ENCODE data around the gene EPM2A. TPM values are rescaled to one million over a fixed set of nuclear protein-coding genes. Genes with fewer than 3 reads are reported as not detected.

The EPM2A gene
- total RNA-seq, 4 donors from 2014 or later = 8.1 to 18.9 (median 9.2) TPM

GRCh38 chr6:145670311-145670710 lies 65.0 kb downstream of the EPM2A start:
- Histone ChIP-seq H3K27me3 (no peaks in the 10 kb centered on the region), H3K4me1 (no peaks in the 10 kb centered on the region), H3K27ac (no peak overlapping the region), H3K9me3 (no peaks in the 10 kb centered on the region), H3K4me3 (no peak overlapping the region), H3K36me3 (no peaks in the 10 kb centered on the region)
- no peak for DNase-seq
- TF ChIP-seq, protein P1, sequence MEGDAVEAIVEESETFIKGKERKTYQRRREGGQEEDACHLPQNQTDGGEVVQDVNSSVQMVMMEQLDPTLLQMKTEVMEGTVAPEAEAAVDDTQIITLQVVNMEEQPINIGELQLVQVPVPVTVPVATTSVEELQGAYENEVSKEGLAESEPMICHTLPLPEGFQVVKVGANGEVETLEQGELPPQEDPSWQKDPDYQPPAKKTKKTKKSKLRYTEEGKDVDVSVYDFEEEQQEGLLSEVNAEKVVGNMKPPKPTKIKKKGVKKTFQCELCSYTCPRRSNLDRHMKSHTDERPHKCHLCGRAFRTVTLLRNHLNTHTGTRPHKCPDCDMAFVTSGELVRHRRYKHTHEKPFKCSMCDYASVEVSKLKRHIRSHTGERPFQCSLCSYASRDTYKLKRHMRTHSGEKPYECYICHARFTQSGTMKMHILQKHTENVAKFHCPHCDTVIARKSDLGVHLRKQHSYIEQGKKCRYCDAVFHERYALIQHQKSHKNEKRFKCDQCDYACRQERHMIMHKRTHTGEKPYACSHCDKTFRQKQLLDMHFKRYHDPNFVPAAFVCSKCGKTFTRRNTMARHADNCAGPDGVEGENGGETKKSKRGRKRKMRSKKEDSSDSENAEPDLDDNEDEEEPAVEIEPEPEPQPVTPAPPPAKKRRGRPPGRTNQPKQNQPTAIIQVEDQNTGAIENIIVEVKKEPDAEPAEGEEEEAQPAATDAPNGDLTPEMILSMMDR (IDR thresholded peaks at IDR 0.05) = no peak
- TF ChIP-seq POLR2A (IDR thresholded peaks at IDR 0.05) = no peak

- Histone ChIP-seq H3K36me3 (no peaks in the 10 kb centered on the region), H3K4me3 (no peak overlapping the region), H3K27ac (no peak overlapping the region), H3K4me1 (no peaks in the 10 kb centered on the region), H3K27me3 (no peaks in the 10 kb centered on the region), H3K9me3 (no peaks in the 10 kb centered on the region)
- no peak for DNase-seq
- TF ChIP-seq POLR2A (IDR thresholded peaks at IDR 0.05) = no peak
- TF ChIP-seq, protein P1 (IDR thresholded peaks at IDR 0.05) = no peak
Measured at GRCh38 chr6:145669627-145670034, 65.7 kb downstream of the EPM2A start.

DNA sequence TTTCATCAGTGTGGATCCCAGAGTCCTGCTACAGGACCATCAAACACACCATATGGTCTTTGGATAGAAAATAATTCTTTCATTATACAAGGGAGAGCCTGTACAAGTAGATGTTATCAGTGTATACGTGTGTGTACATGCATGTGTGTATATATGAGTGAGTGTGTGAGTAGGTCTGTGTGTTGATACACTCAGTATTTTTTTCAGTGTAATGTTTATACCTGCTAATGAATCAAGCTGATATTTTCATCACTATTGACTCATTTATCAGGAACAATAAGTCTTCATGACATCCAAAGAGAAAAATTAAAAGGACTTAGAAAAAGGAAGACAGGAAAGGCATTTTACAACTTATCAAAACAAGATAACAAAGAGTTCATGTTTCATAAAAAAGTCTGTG lies 66.5 kb downstream of the EPM2A start:
- Histone ChIP-seq H3K36me3 (no peaks in the 10 kb centered on the region), H3K27me3 (no peaks in the 10 kb centered on the region), H3K4me3 (no peak overlapping the region), H3K9me3 (no peaks in the 10 kb centered on the region), H3K27ac (no peak overlapping the region), H3K4me1 (no peaks in the 10 kb centered on the region)
- TF ChIP-seq POLR2A (IDR thresholded peaks at IDR 0.05) = no peak
- TF ChIP-seq, protein P1 (IDR thresholded peaks at IDR 0.05) = no peak
- DNase-seq = no peak

DNA sequence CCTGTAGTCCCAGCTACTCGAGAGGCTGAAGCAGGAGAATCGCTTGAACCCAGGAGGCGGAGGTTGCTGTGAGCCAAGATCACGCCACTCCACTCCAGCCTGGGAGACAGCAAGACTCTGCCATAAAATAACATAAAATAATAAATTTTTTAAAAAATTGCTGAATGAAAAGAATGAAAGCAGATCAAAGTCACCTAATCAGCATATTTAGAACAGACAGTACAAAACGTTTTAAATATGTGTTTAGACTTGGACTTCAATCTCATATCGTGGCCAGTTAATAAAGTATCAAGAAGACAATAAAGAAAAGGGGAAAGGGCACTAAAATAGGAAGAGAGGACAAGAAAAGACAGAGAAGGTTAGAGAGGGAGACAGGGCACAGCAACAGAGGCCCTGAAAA lies 74.6 kb downstream of the EPM2A start:
- Histone ChIP-seq H3K4me3 (no peak overlapping the region), H3K27me3 (no peaks in the 10 kb centered on the region), H3K27ac (no peak overlapping the region), H3K9me3 (no peaks in the 10 kb centered on the region), H3K36me3 (no peaks in the 10 kb centered on the region), H3K4me1 (no peaks in the 10 kb centered on the region)
- TF ChIP-seq POLR2A (IDR thresholded peaks at IDR 0.05) = no peak
- TF ChIP-seq, protein P1 (IDR thresholded peaks at IDR 0.05) = no peak
- no peak for DNase-seq

DNA sequence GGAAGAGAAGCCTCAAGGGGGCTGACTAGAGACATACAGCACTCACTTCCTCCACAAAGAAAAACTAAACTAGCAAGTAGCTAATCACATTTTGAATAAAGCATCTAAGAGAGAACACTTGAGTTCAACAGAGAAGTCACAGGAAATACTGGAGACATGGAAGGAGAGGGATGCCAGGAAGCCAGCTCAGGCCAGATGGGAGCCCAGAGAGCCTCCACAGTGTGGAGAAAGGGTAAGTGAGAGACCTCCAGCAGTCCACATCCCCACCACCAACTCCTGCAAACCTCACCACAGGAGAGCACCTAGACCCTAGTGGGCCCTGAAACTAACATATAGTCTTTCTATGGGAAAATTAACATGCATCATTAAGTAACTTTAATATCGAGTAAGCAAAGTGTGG lies 79.2 kb downstream of the EPM2A start:
- TF ChIP-seq, protein P1 (IDR thresholded peaks at IDR 0.05) = no peak
- no peak overlapping the region for H3K4me3 ChIP-seq
- no peak for DNase-seq

GRCh38 chr6:145652572-145652971 lies 82.7 kb downstream of the EPM2A start:
- Histone ChIP-seq H3K27ac (no peak overlapping the region), H3K9me3 (no peaks in the 10 kb centered on the region), H3K4me1 (no peaks in the 10 kb centered on the region), H3K36me3 (no peaks in the 10 kb centered on the region), H3K4me3 (no peak overlapping the region), H3K27me3 (no peaks in the 10 kb centered on the region)
- no peak for DNase-seq
- no peak for TF ChIP-seq POLR2A (IDR thresholded peaks at IDR 0.05)
- TF ChIP-seq, protein P1 (IDR thresholded peaks at IDR 0.05) = no peak

More for the DNA sequence above, 79.2 kb downstream of the EPM2A start:
- no peaks in the 10 kb centered on the region for H3K36me3 ChIP-seq
- no peaks in the 10 kb centered on the region for H3K27me3 ChIP-seq
- H3K9me3 ChIP-seq = no peaks in the 10 kb centered on the region
- no peak overlapping the region for H3K27ac ChIP-seq
- H3K4me1 ChIP-seq = no peaks in the 10 kb centered on the region
